HepG2 (cell line): ENCODE measurements around the gene CR2.

Source experiments
- FOXK1 ChIP-seq: sonication (generic); formaldehyde crosslinking; IDR thresholded peaks from 2 replicates; pipeline ENCODE4 v1.4.0; 2020; ENCODE audit warnings: low read depth, missing genetic modification reagents, borderline replicate concordance
- IRF2 ChIP-seq: IDR thresholded peaks from 2 replicates; pipeline ENCODE4 v1.6.1; 2018; ENCODE audit warnings: missing genetic modification reagents, missing compliant biosample characterization
- POLR2AphosphoS2 ChIP-seq: IDR thresholded peaks from 2 replicates; pipeline ENCODE4 v1.6.1; 2011; ENCODE audit warnings: low read depth, low read length, improper control_type of control experiment

DNA sequence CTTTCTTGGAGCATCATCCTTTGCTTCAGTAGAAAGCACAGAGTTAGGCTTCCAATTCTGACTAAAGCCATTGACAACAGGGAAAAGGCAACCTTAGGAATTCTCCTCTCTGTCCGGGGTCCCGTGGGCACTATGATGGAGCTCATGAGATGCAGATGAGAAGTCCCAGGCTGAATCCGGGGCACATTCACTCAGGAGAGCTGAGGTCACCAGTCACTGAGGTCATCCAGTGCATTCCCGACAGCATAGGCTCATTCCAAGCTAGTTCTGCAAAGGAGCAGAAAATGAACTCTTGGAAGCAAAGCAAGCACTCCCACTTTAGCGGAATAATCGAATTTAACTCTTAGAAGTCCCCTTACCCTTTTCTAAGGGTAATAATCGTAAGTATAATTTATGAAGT is 48.6 kb downstream of the CR2 start:
- TF ChIP-seq FOXK1 (CRISPR knock-in tag) (no peak), POLR2AphosphoS2 (no peak), IRF2 (CRISPR knock-in tag) (no peak)
